SK-N-MC (cell line): ENCODE data around the gene GNG12.

ENCODE experiments used
- DNase-seq: peaks from one replicate; pipeline ENCODE4 v3.0.0-alpha.2; 2011; ENCODE audit warnings: low read depth, low spot score
- H3K27ac ChIP-seq: fragments of 200-600 bp; sonication (generic); 2 replicates; pipeline ENCODE4 v1.5.1; 2016; ENCODE audit warnings: mixed run types
- H3K36me3 ChIP-seq: fragments of 200-600 bp; sonication (generic); 2 replicates; pipeline ENCODE4 v1.6.1; 2017; ENCODE audit warnings: antibody characterized with exemption, low read length, mixed read lengths; ENCODE audit not compliant: insufficient read depth
- H3K4me3 ChIP-seq: fragments of 200-600 bp; sonication (generic); 2 replicates; pipeline ENCODE4 v1.5.1; 2016
- H3K9ac ChIP-seq: fragments of 200-600 bp; sonication (generic); 2 replicates; pipeline ENCODE4 v1.8.0; 2017; ENCODE audit warnings: mixed run types, mixed read lengths; ENCODE audit not compliant: insufficient read length
- H3K9me3 ChIP-seq: fragments of 200-600 bp; sonication (generic); 2 replicates; pipeline ENCODE4 v1.6.1; 2017; ENCODE audit warnings: low read depth, mild to moderate bottlenecking, antibody characterized with exemption, low read length, moderate library complexity, mixed read lengths
- EZH2 ChIP-seq: fragments of 200-600 bp; sonication (generic); IDR thresholded peaks from one replicate; pipeline ENCODE4 v1.6.1; 2017; ENCODE audit warnings: antibody characterized with exemption
- FOXP2 ChIP-seq: optimal IDR thresholded peaks from 2 replicates; pipeline ENCODE3; 2011; ENCODE audit warnings: mild to moderate bottlenecking, moderate library complexity; ENCODE audit not compliant: insufficient read depth; ENCODE audit errors: extremely low read length, control extremely low read depth
- POLR2AphosphoS5 ChIP-seq: IDR thresholded peaks from 2 replicates; pipeline ENCODE4 v1.6.1; 2012; ENCODE audit warnings: mild to moderate bottlenecking, low read depth, low read length, borderline replicate concordance

The GNG12 gene

GRCh38 chr1:67847466-67847865 lies 14.2 kb upstream of the GNG12 start:
- DNase-seq: no peak
- Histone ChIP-seq H3K9ac (no peak overlapping the region), H3K4me3 (no peak overlapping the region), H3K9me3 (no peaks in the 10 kb centered on the region), H3K36me3 (no peaks in the 10 kb centered on the region), H3K27ac (no peak overlapping the region)
- TF ChIP-seq POLR2AphosphoS5 (no peak), EZH2 (no peak), FOXP2 (no peak)

- H3K9ac ChIP-seq: no peak overlapping the region
- no peak for DNase-seq
- no peaks in the 10 kb centered on the region for H3K36me3 ChIP-seq
- H3K9me3 ChIP-seq: no peaks in the 10 kb centered on the region
- no peak for TF ChIP-seq POLR2AphosphoS5
- no peak for TF ChIP-seq FOXP2
- TF ChIP-seq EZH2: no peak
- no peak overlapping the region for H3K4me3 ChIP-seq
- H3K27ac ChIP-seq: no peak overlapping the region
These were observed 13.3 kb upstream of the GNG12 start for GRCh38 chr1:67846538-67846937.

GRCh38 chr1:67844988-67845387 lies 11.7 kb upstream of the GNG12 start:
- TF ChIP-seq EZH2 (no peak), FOXP2 (no peak), POLR2AphosphoS5 (no peak)
- DNase-seq: no peak
- no peaks in the 10 kb centered on the region for H3K36me3 ChIP-seq
- no peak overlapping the region for H3K27ac ChIP-seq
- no peak overlapping the region for H3K9ac ChIP-seq
- no peak overlapping the region for H3K4me3 ChIP-seq
- H3K9me3 ChIP-seq: no peaks in the 10 kb centered on the region

- Histone ChIP-seq H3K4me3 (no peak overlapping the region), H3K36me3 (no peaks in the 10 kb centered on the region), H3K27ac (no peak overlapping the region), H3K9me3 (no peaks in the 10 kb centered on the region), H3K9ac (no peak overlapping the region)
- TF ChIP-seq FOXP2: no peak
- TF ChIP-seq POLR2AphosphoS5: no peak
- TF ChIP-seq EZH2: no peak
- no peak for DNase-seq
These were observed 10.5 kb upstream of the GNG12 start for GRCh38 chr1:67843746-67844145.

DNA sequence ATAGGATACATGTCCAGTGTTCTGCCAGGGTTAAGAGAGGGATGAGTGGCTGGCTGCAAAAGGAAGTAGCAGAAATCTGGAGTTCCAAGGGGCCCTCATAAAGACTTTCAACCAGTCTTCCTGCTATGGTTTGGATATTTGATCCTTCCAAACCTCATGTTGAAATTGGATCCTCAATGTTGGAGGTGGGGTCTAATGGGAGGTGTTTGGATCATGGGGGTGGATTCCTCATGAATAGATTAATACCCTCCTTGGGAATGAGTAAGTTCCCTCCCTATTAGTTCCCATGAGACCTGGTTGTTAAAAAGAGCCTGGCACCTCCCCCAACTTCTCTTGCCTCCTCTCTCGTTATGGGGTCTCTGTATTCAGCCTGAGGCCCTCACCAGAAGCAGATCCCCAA lies 10.1 kb upstream of the GNG12 start:
- no peak for TF ChIP-seq FOXP2
- Histone ChIP-seq H3K9ac (no peak overlapping the region), H3K36me3 (no peaks in the 10 kb centered on the region), H3K27ac (no peak overlapping the region), H3K4me3 (no peak overlapping the region), H3K9me3 (no peaks in the 10 kb centered on the region)
- DNase-seq: no peak

GRCh38 chr1:67840449-67840848 lies 7.2 kb upstream of the GNG12 start:
- no peak for DNase-seq
- H3K27ac ChIP-seq: no peak overlapping the region
- TF ChIP-seq POLR2AphosphoS5: no peak
- TF ChIP-seq EZH2: no peak
- no peak for TF ChIP-seq FOXP2
- no peak overlapping the region for H3K9ac ChIP-seq
- H3K4me3 ChIP-seq: no peak overlapping the region
- no peaks in the 10 kb centered on the region for H3K36me3 ChIP-seq
- no peaks in the 10 kb centered on the region for H3K9me3 ChIP-seq

- no peak overlapping the region for H3K27ac ChIP-seq
- H3K9me3 ChIP-seq: no peaks in the 10 kb centered on the region
- no peak for DNase-seq
- H3K4me3 ChIP-seq: no peak overlapping the region
- no peak overlapping the region for H3K9ac ChIP-seq
- no peaks in the 10 kb centered on the region for H3K36me3 ChIP-seq
- no peak for TF ChIP-seq FOXP2
- TF ChIP-seq EZH2: no peak
- TF ChIP-seq POLR2AphosphoS5: no peak
These were observed 6.6 kb upstream of the GNG12 start for GRCh38 chr1:67839826-67840225.

DNA sequence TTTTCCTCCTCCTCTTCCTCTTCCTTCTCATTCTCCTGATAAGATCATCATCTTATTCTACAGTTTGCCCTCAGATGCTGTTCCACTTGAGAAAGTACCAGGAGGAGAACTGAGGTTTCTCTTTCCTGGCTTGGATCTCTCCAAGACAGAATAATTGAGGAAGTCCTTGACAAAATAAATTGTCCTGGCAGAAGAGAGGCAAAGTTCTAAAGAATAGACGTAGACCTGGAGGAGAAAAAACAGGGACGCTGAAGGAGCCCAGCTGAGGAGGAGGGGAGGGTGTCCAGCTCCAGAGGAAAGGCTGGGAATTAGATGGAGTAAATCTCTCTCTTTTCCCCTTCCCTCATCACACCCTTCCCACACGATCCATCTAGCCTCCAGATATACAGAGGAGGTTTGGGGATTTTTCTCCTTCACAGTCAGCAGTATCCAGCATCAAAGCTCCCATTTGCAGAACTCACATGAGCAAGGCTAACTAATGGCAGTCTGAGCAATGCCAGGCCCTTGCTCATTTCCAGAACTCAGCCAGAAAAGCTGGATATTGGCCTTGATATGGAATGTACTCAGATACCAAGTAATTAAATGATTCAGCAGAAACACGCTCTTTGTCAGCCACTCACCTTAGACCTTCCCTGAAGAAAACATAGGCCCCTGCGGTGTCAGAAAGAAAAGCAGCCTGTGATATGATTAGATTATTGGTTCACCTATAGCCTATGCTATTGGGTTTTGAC lies 5.1 kb upstream of the GNG12 start:
- Histone ChIP-seq H3K9me3 (no peaks in the 10 kb centered on the region), H3K9ac (no peak overlapping the region), H3K36me3 (no peaks in the 10 kb centered on the region), H3K4me3 (no peak overlapping the region), H3K27ac (no peak overlapping the region)
- no peak for TF ChIP-seq EZH2
- TF ChIP-seq POLR2AphosphoS5: no peak
- no peak for TF ChIP-seq FOXP2
- no peak for DNase-seq

DNA sequence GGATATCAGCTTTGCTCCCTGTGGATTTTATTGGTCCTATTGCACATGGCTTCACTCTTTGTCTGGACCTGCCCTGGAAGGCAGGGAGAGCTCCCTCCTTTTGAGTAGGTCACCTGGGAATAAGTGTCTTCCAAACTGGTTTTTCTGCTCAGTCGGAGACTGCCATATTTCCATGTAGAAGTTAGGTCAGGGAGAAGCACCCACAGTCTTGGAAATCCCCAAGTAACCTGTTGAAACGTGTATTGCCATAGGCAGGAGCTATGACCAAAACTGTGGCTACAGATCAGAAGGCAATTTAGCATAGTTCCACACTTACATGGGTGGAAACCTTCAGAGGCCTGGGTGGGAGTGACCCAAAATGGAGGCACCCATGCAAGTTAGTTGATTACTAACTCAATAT lies 3.5 kb upstream of the GNG12 start:
- TF ChIP-seq POLR2AphosphoS5: no peak
- TF ChIP-seq EZH2: no peak
- no peak for TF ChIP-seq FOXP2
- no peak for DNase-seq
- no peak overlapping the region for H3K9ac ChIP-seq
- H3K36me3 ChIP-seq: no peaks in the 10 kb centered on the region
- H3K27ac ChIP-seq: no peak overlapping the region
- H3K4me3 ChIP-seq: no peak overlapping the region
- no peaks in the 10 kb centered on the region for H3K9me3 ChIP-seq
